Neural progenitor cell (in vitro differentiated cells): ENCODE results near the gene RBM33.

Source experiments
- CTCF ChIP-seq: fragments of 200-600 bp; sonication (generic); IDR thresholded peaks from 2 replicates; pipeline ENCODE4 v1.5.1; 2017; ENCODE audit warnings: antibody characterized with exemption, mild to moderate bottlenecking
- EZH2phosphoT487 ChIP-seq: fragments of 200-600 bp; sonication (generic); IDR thresholded peaks from 2 replicates; pipeline ENCODE4 v1.6.1; 2017; ENCODE audit warnings: antibody characterized with exemption

- TF ChIP-seq CTCF (no peak), EZH2phosphoT487 (no peak)
These were observed 18.9 kb upstream of the RBM33 start for GRCh38 chr7:155625557-155625956.
